Lung (tissue), 12 donors: ENCODE results near the gene CHD1. TPM values are rescaled to one million over a fixed set of nuclear protein-coding genes. Genes with fewer than 3 reads are reported as not detected.

Experiments
- ATAC-seq: fragments of 200-7000 bp; cut with Tn5 transposase; one replicate; pipeline ENCODE4 v1.9.1; 2020; ENCODE audit warnings: moderate number of reproducible peaks; ENCODE audit not compliant: insufficient read depth, low FRiP score
- DNase-seq, 3 donors: peaks; one replicate each; pipeline ENCODE4 v3.0.0-alpha.2; 2013 to 2017
- H3K27ac ChIP-seq, 2 donors: one replicate each; pipeline ENCODE4 v1.5.1; 2013; ENCODE audit warnings: mild to moderate bottlenecking in 2 of 2, moderate library complexity in 2 of 2, control low read depth in 1 of 2, inconsistent platforms in 1 of 2, low read depth in 1 of 2, low read length in 1 of 2
- H3K27me3 ChIP-seq, 3 donors: one replicate each; pipeline ENCODE4 v1.5.1; 2013; ENCODE audit warnings: low read length in 2 of 3; ENCODE audit not compliant: control insufficient read depth in 3 of 3, insufficient read depth in 3 of 3
- H3K36me3 ChIP-seq, 4 donors: one replicate each; pipeline ENCODE4 v1.5.1; 2013; ENCODE audit warnings: low read length in 4 of 4, mild to moderate bottlenecking in 1 of 4, moderate library complexity in 1 of 4; ENCODE audit not compliant: control insufficient read depth in 4 of 4, insufficient read depth in 4 of 4
- H3K4me1 ChIP-seq, 5 donors: one replicate each; pipeline ENCODE4 v1.5.1; 2013; ENCODE audit warnings: low read length in 5 of 5, mild to moderate bottlenecking in 2 of 5, moderate library complexity in 1 of 5; ENCODE audit not compliant: control insufficient read depth in 5 of 5, insufficient read depth in 5 of 5
- H3K4me3 ChIP-seq: one replicate; pipeline ENCODE4 v1.5.1; 2013; ENCODE audit warnings: mild to moderate bottlenecking, control low read depth, moderate library complexity
- H3K9ac ChIP-seq, 2 donors: one replicate each; pipeline ENCODE4 v1.5.1; 2013; ENCODE audit warnings: low read length in 2 of 2, control low read depth in 1 of 2; ENCODE audit not compliant: insufficient read depth in 1 of 2
- H3K9me3 ChIP-seq, 4 donors: one replicate each; pipeline ENCODE4 v1.5.1; 2013; ENCODE audit warnings: low read length in 3 of 4, mild to moderate bottlenecking in 1 of 4, moderate library complexity in 1 of 4; ENCODE audit not compliant: control insufficient read depth in 4 of 4, insufficient read depth in 3 of 4
- WGBS, 2 donors: extraction: QIAGEN DNeasy Blood & Tissue Kit; methylation state at CpG; one replicate each; pipeline ENCODE4 v1.1.7; 2013; 5-methylcytosine and 5-hydroxymethylcytosine counted together
- polyA plus RNA-seq, 2 donors: library from polyadenylated mRNA; stranded (reverse); fragments of 200-250 nt; gene quantifications; one replicate each; pipeline ENCODE4 v1.2.1, GENCODE V29; 2013
- total RNA-seq, 2 donors: library from RNA; depleted of rRNA in 1 of 2; stranded (reverse); fragments of >200 nt in 1 of 2; gene quantifications; one replicate each; pipeline ENCODE4 v1.2.1, GENCODE V29; 2014 to 2021
- TF ChIP-seq, protein P1 (sequence below): IDR thresholded peaks from 2 replicates; pipeline ENCODE4 v1.5.1; 2012; ENCODE audit warnings: mild to moderate bottlenecking; ENCODE audit errors: control extremely low read depth, extremely low read depth
- donor health status: control.
- donor health status: control.
- donor health status: Bipolar disorder and iron deficiency.
- donor health status: healthy.
- donor health status: DM: yes; HTN: yes; CAD: no.

The CHD1 gene
- total and polyA plus RNA-seq, 4 donors, result 17.8 to 126 (median 22.6) TPM

DNA sequence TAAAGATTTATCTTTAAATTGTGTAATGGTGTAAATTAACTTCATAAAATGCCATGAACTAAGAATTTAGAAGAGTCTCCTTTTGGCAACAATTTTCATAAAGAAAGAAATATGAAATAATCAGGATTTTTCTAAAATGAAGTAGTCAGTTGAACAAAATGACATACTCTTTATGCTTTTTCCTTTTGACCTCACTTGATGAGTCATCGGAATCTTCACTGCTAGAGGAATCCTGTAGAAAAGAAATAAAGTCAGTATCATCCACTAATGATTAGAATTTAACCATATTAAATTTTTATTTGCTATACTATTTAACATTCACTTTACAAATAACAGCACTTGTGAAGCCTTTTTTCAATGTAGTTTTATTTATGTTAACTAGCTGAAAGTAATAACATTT, 26.1 kb downstream of the CHD1 start:
- WGBS, 2 donors, result 92 to 97% methylated on average over 1 of the region's 1 CpG
- no peak for ATAC-seq
- TF ChIP-seq, protein P1, sequence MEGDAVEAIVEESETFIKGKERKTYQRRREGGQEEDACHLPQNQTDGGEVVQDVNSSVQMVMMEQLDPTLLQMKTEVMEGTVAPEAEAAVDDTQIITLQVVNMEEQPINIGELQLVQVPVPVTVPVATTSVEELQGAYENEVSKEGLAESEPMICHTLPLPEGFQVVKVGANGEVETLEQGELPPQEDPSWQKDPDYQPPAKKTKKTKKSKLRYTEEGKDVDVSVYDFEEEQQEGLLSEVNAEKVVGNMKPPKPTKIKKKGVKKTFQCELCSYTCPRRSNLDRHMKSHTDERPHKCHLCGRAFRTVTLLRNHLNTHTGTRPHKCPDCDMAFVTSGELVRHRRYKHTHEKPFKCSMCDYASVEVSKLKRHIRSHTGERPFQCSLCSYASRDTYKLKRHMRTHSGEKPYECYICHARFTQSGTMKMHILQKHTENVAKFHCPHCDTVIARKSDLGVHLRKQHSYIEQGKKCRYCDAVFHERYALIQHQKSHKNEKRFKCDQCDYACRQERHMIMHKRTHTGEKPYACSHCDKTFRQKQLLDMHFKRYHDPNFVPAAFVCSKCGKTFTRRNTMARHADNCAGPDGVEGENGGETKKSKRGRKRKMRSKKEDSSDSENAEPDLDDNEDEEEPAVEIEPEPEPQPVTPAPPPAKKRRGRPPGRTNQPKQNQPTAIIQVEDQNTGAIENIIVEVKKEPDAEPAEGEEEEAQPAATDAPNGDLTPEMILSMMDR, result no peak
- H3K4me3 ChIP-seq, result no peak overlapping the region
- no peaks in the 10 kb centered on the region for H3K4me1 ChIP-seq
- no peak for DNase-seq
- H3K27ac ChIP-seq, result no peak overlapping the region
- no peaks in the 10 kb centered on the region for H3K27me3 ChIP-seq
- H3K9ac ChIP-seq, result no peak overlapping the region
- H3K36me3 ChIP-seq, result peaks cover 8 to 36% (median 25%) of the 10 kb centered on the region in 4 donors
- H3K9me3 ChIP-seq, result no peaks in the 10 kb centered on the region

DNA sequence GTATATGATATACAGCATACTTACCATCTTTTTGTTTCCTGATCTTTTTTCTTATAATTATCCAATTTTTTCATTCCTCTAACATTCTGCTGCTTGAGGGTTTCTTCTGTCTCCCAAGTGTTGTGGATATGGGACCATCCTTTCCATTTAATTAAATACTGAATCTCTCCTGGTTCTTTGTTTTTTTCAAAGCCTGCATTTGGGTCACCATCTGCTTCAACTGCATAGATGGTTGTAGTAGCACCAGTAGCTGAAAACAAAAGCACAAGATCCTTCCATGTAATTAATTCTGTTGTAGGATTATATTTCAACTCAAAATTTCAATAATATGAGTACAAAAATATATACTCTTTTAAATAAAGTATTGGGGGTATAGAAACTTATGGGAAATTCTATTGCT, 29.4 kb downstream of the CHD1 start:
- Histone ChIP-seq H3K36me3 (peaks cover 15 to 47% (median 28%) of the 10 kb centered on the region in 4 donors), H3K27ac (no peak overlapping the region), H3K4me1 (no peaks in the 10 kb centered on the region), H3K4me3 (no peak overlapping the region), H3K27me3 (no peaks in the 10 kb centered on the region), H3K9ac (no peak overlapping the region), H3K9me3 (no peaks in the 10 kb centered on the region)
- ATAC-seq (no peak), DNase-seq (no peak)
- TF ChIP-seq, protein P1, result no peak

DNA sequence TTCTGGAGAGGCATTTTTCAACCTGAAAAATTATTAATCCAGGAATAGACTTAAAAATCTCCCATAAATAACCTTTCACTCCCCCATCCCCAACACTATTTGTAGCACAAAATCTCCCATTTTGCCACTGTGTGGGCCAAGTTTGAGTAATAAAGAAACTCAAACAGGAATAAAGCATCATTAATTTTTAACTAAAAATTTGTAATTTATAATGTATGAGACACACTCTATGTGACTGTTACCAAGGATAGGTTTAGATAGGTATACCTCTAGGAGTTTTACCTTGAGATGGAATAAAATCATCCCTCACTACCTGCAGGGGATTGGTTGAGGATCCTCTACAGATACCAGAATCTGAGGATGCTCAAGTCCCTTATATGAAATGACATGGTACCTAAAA, 30.1 kb downstream of the CHD1 start:
- Histone ChIP-seq H3K4me3 (no peak overlapping the region), H3K27me3 (no peaks in the 10 kb centered on the region), H3K27ac (no peak overlapping the region), H3K36me3 (peaks cover 15 to 40% (median 27%) of the 10 kb centered on the region in 4 donors), H3K4me1 (no peaks in the 10 kb centered on the region), H3K9ac (no peak overlapping the region), H3K9me3 (no peaks in the 10 kb centered on the region)
- TF ChIP-seq, protein P1, result no peak
- DNase-seq, result no peak
- no peak for ATAC-seq

DNA sequence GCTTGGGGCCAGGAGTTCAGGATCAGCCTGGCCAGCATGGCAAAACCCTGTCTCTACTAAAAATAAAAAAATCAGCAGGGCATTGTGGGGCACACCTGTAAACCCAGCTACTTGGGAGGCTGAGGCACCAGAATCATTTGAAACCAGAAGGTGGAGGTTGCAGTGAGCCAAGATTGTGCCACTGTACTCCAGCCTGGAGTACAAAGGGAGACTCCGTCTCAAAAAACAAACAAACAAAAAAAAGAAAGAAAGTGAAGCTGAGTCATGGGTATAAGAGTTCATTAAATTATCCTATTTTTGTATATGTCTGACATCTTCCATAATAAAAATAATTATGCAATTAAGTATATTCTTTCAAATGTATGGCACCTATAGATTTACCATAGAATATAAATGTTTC, 37.2 kb downstream of the CHD1 start:
- TF ChIP-seq, protein P1, result no peak
- Histone ChIP-seq H3K27me3 (no peaks in the 10 kb centered on the region), H3K4me3 (no peak overlapping the region), H3K4me1 (no peaks in the 10 kb centered on the region), H3K9ac (no peak overlapping the region), H3K36me3 (peaks cover 17 to 40% (median 25%) of the 10 kb centered on the region in 4 donors), H3K27ac (no peak overlapping the region), H3K9me3 (no peaks in the 10 kb centered on the region)
- 84 to 100% methylated on average over 1 of the region's 1 CpG for WGBS, 2 donors
- DNase-seq, result no peak
- no peak for ATAC-seq
